ENCODE results near the gene SUN3. TPM values are rescaled to one million over a fixed set of nuclear protein-coding genes. Genes with fewer than 3 reads are reported as not detected.

Gene SUN3
- total RNA-seq, 1 experiment from 2014 or later = not detected

- BruUV-seq (replicated peaks) = no TSS peak
- Histone ChIP-seq H3K4me3 (ENCODE audit: low read length) (peak overlapping the region; percentile 90), H3K9me2 (replicated peaks; ENCODE audit: low read length) (no peaks in the 10 kb centered on the region), H3K27ac (ENCODE audit: low read length) (no peak overlapping the region), H3K27me3 (ENCODE audit: low read length) (no peaks in the 10 kb centered on the region), H3K4me2 (ENCODE audit: low read length) (peak overlapping the region; percentile 99), H3K9me3 (ENCODE audit: low read length) (no peaks in the 10 kb centered on the region), H3K79me2 (ENCODE audit: low read length) (peaks cover 20% of the 10 kb centered on the region), H3K36me3 (ENCODE audit: low read depth, low read length) (peaks cover 22% of the 10 kb centered on the region; the same call in 1 of the 2 replicates), H3K9ac (ENCODE audit: low read length) (peak overlapping the region; percentile 85; the same call in 1 of the 2 replicates), H4K20me1 (ENCODE audit: low read length) (no peaks in the 10 kb centered on the region), H2AFZ (ENCODE audit: low read length) (peak overlapping the region; percentile 66; the same call in 1 of the 2 replicates), H3K4me1 (ENCODE audit: insufficient read depth, low read length) (peaks cover 10% of the 10 kb centered on the region), H3F3A (ENCODE audit: low read length, unreplicated experiment) (no peaks in the 10 kb centered on the region)
- CTCF ChIA-PET = no interaction called here
- TF ChIP-seq CTCF (conservative IDR thresholded peaks at IDR 0.05; ENCODE audit: low read depth, low read length) (no peak), EZH2phosphoT487 (IDR thresholded peaks at IDR 0.05; ENCODE audit: borderline replicate concordance, low read length) (no peak)
- DNase-seq = no peak
- no peak for ATAC-seq
- POLR2A ChIA-PET (ENCODE audit: unreplicated experiment) = interaction anchor here (0.6 kb wide), 1 partner anchor 14 kb away, joined by 4 read pairs; no protein-coding TSS in a partner anchor
- intact Hi-C loops (cut with micrococcal nuclease) = loop anchor here (2.0 kb wide), 2 partner anchors 55 to 109 kb away; partner anchors contain the start of genes C7orf57 and UPP1
Observed at GRCh38 chr7:47979832-47980181, 49.1 kb downstream of the SUN3 start.

GRCh38 chr7:47979145-47979831, 49.6 kb downstream of the SUN3 start, which contains the start of gene HUS1:
Gene HUS1 (minus strand): TSS chr7:47979615. CDS start chr7:47979519, 96 bp downstream.
- intact Hi-C loops (cut with micrococcal nuclease) = loop anchor here (2.0 kb wide), 2 partner anchors 56 to 110 kb away; partner anchors contain the start of genes C7orf57 and UPP1
- H3K4me3 ChIP-seq (ENCODE audit: low read length) = peak within 1 kb of the TSS; percentile 90
- H3K9ac ChIP-seq (ENCODE audit: low read length) = peak within 1 kb of the TSS; percentile 85
- peaks cover 20% of the 10 kb centered on the region for H3K79me2 ChIP-seq (ENCODE audit: low read length)
- H3K36me3 ChIP-seq (ENCODE audit: low read depth, low read length) = peaks cover 26% of the 10 kb centered on the region
- no peaks in the 10 kb centered on the region for H3K27me3 ChIP-seq (ENCODE audit: low read length)
- no peaks in the 10 kb centered on the region for H3F3A ChIP-seq (ENCODE audit: low read length, unreplicated experiment)
- peak; percentile 86 for DNase-seq
- H3K9me2 ChIP-seq (replicated peaks; ENCODE audit: low read length) = no peaks in the 10 kb centered on the region
- peak within 1 kb of the TSS; percentile 99 for H3K4me2 ChIP-seq (ENCODE audit: low read length)
- ChIA-PET POLR2A (ENCODE audit: unreplicated experiment) (no interaction called here), CTCF (no interaction called here)
- no peaks in the 10 kb centered on the region for H3K9me3 ChIP-seq (ENCODE audit: low read length)
- peak within 1 kb of the TSS; percentile 53 for H3K27ac ChIP-seq (ENCODE audit: low read length)
- H3K4me1 ChIP-seq (ENCODE audit: insufficient read depth, low read length) = peaks cover 10% of the 10 kb centered on the region
- ATAC-seq = peak; percentile 98
- TF ChIP-seq EZH2phosphoT487 (IDR thresholded peaks at IDR 0.05; ENCODE audit: borderline replicate concordance, low read length) (no peak), CTCF (conservative IDR thresholded peaks at IDR 0.05; ENCODE audit: low read depth, low read length) (no peak), EZH2 (IDR thresholded peaks at IDR 0.05; ENCODE audit: low read length, unreplicated experiment) (no peak)
- no peaks in the 10 kb centered on the region for H4K20me1 ChIP-seq (ENCODE audit: low read length)
- H2AFZ ChIP-seq (ENCODE audit: low read length) = peak within 1 kb of the TSS; percentile 66
- BruUV-seq (replicated peaks) = no TSS peak

DNA sequence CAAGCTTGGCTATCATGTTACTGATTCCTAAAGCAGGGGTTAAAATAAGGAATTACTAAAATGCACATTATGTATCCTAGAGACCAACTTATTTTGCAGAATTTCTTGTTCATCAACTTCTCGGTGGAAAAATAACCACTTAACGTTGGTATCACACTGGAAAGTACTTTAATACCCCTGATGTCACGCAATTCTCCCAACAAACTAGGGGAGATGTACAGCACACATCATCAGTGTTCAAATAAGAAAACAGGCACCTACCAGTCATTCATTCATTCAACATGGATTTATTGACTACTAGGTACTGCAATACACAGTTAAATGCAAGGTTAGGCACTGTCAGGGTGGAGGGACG, 50.1 kb downstream of the SUN3 start:
- Histone ChIP-seq H3F3A (ENCODE audit: low read length, unreplicated experiment) (no peaks in the 10 kb centered on the region), H3K27me3 (ENCODE audit: low read length) (no peaks in the 10 kb centered on the region), H3K9ac (ENCODE audit: low read length) (peak overlapping the region; percentile 85), H2AFZ (ENCODE audit: low read length) (peak overlapping the region; percentile 66), H3K4me3 (ENCODE audit: low read length) (peak overlapping the region; percentile 90), H3K9me2 (replicated peaks; ENCODE audit: low read length) (no peaks in the 10 kb centered on the region), H3K4me2 (ENCODE audit: low read length) (peak overlapping the region; percentile 99), H3K9me3 (ENCODE audit: low read length) (no peaks in the 10 kb centered on the region), H3K27ac (ENCODE audit: low read length) (peak overlapping the region; percentile 53), H3K4me1 (ENCODE audit: insufficient read depth, low read length) (peaks cover 10% of the 10 kb centered on the region), H3K36me3 (ENCODE audit: low read depth, low read length) (peaks cover 32% of the 10 kb centered on the region), H4K20me1 (ENCODE audit: low read length) (no peaks in the 10 kb centered on the region), H3K79me2 (ENCODE audit: low read length) (peaks cover 20% of the 10 kb centered on the region)
- intact Hi-C loops (cut with micrococcal nuclease) = loop anchor here (2.0 kb wide), 2 partner anchors 56 to 110 kb away; partner anchors contain the start of genes C7orf57 and UPP1
- ATAC-seq (no peak), DNase-seq (no peak)
- no peak for TF ChIP-seq EZH2 (IDR thresholded peaks at IDR 0.05; ENCODE audit: low read length, unreplicated experiment)
- no peak for TF ChIP-seq EZH2phosphoT487 (IDR thresholded peaks at IDR 0.05; ENCODE audit: borderline replicate concordance, low read length)
- no peak for TF ChIP-seq CTCF (conservative IDR thresholded peaks at IDR 0.05; ENCODE audit: low read depth, low read length)
- BruUV-seq (replicated peaks) = TSS peak; percentile 48
- POLR2A ChIA-PET (ENCODE audit: unreplicated experiment) = interaction anchor here (0.6 kb wide), 1 partner anchor 195 kb away, joined by 4 read pairs; no protein-coding TSS in a partner anchor
- CTCF ChIA-PET = no interaction called here
